Measurements from ENCODE around the gene DMGDH.

- TF ChIP-seq, protein P1, sequence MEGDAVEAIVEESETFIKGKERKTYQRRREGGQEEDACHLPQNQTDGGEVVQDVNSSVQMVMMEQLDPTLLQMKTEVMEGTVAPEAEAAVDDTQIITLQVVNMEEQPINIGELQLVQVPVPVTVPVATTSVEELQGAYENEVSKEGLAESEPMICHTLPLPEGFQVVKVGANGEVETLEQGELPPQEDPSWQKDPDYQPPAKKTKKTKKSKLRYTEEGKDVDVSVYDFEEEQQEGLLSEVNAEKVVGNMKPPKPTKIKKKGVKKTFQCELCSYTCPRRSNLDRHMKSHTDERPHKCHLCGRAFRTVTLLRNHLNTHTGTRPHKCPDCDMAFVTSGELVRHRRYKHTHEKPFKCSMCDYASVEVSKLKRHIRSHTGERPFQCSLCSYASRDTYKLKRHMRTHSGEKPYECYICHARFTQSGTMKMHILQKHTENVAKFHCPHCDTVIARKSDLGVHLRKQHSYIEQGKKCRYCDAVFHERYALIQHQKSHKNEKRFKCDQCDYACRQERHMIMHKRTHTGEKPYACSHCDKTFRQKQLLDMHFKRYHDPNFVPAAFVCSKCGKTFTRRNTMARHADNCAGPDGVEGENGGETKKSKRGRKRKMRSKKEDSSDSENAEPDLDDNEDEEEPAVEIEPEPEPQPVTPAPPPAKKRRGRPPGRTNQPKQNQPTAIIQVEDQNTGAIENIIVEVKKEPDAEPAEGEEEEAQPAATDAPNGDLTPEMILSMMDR (IDR thresholded peaks at IDR 0.05), result no peak
- TF ChIP-seq EZH2 (IDR thresholded peaks at IDR 0.05; ENCODE audit: borderline replicate concordance, insufficient read depth, low read depth, low read length, poor library complexity, severe bottlenecking), result no peak
Measured at GRCh38 chr5:79105868-79106267, 36.4 kb upstream of the DMGDH start.
